RWPE1 (cell line): ENCODE data around the gene HES7.

Experiments used
- CTCF ChIA-PET: fragments of 350-600 bp; sonication (Branson Sonifier 250); formaldehyde crosslinking; extraction: SDS; loops from one replicate; lab custom pipeline; 2021; lab: Yijun Ruan, JAX
- POLR2A ChIA-PET: fragments of 400-600 bp; formaldehyde crosslinking; extraction: SDS; loops from one replicate; lab custom pipeline; 2020; ENCODE audit warnings: antibody characterized with exemption; ENCODE audit not compliant: low non-redundant PET; lab: Yijun Ruan, JAX
- DNase-seq: peaks from one replicate; pipeline ENCODE4 v3.0.0; 2012; ENCODE audit warnings: low spot score
- H3K27ac ChIP-seq: fragments of 450-650 bp; 2 replicates; pipeline ENCODE4 v1.5.1; 2017
- CTCF ChIP-seq: fragments of 450-650 bp; conservative IDR thresholded peaks from 2 replicates; pipeline ENCODE4 v1.5.1; 2017; ENCODE audit warnings: low read depth, mild to moderate bottlenecking

The HES7 gene

GRCh38 chr17:8163978-8164814, 40.3 kb upstream of the HES7 start:
- peak overlapping the region; percentile 90 for H3K27ac ChIP-seq
- CTCF ChIA-PET = interaction anchor here (1.3 kb wide), 1 partner anchor 22 kb away, joined by 5 read pairs; no protein-coding TSS in a partner anchor
- TF ChIP-seq CTCF = no peak
- DNase-seq = no peak
- POLR2A ChIA-PET = interaction anchor here (0.6 to 1.0 kb wide), 2 partner anchors 9 kb away, joined by 3 to 4 read pairs; no protein-coding TSS in a partner anchor

- no peak for DNase-seq
- peak overlapping the region; percentile 90 for H3K27ac ChIP-seq
- no peak for TF ChIP-seq CTCF
- POLR2A ChIA-PET = interaction anchor here (0.6 to 1.0 kb wide), 3 partner anchors 8 to 60 kb away, joined by 3 to 5 read pairs (median 4); no protein-coding TSS in a partner anchor
- CTCF ChIA-PET = interaction anchor here (1.3 kb wide), 1 partner anchor 23 kb away, joined by 5 read pairs; no protein-coding TSS in a partner anchor
Measured at GRCh38 chr17:8162997-8163977, 39.4 kb upstream of the HES7 start.

- peak; percentile 49 for DNase-seq
- CTCF ChIA-PET = no interaction called here
- TF ChIP-seq CTCF = no peak
- H3K27ac ChIP-seq = peak within 1 kb of the TSS; percentile 90
- POLR2A ChIA-PET = no interaction called here
Measured at GRCh38 chr17:8162233-8162996, 38.5 kb upstream of the HES7 start, which contains the start of gene VAMP2. VAMP2 (minus strand) TSS chr17:8162948; CDS start chr17:8162879, 69 bp downstream.

- no peak for TF ChIP-seq CTCF
- ChIA-PET POLR2A (interaction anchor here (1.2 kb wide), 1 partner anchor 30 kb away, joined by 3 read pairs; no protein-coding TSS in a partner anchor), CTCF (interaction anchor here (0.7 kb wide), 1 partner anchor 15 kb away, joined by 3 read pairs; the partner anchor contains the start of gene TMEM107)
- peak overlapping the region; percentile 90 for H3K27ac ChIP-seq
- DNase-seq = no peak
Measured at GRCh38 chr17:8161289-8162232, 37.7 kb upstream of the HES7 start.

- ChIA-PET CTCF (interaction anchor here (0.6 to 1.0 kb wide), 3 partner anchors 26 to 810 kb away, joined by 3 to 5 read pairs (median 4); no protein-coding TSS in a partner anchor), POLR2A (interaction anchor here (1.2 kb wide), 1 partner anchor 29 kb away, joined by 3 read pairs; no protein-coding TSS in a partner anchor)
- DNase-seq = no peak
- TF ChIP-seq CTCF = no peak
- H3K27ac ChIP-seq = peak overlapping the region; percentile 90
Measured at GRCh38 chr17:8160741-8161221, 36.9 kb upstream of the HES7 start.
